AG04450 (cell line): ENCODE data around the gene VPS26B. TPM values are rescaled to one million over a fixed set of nuclear protein-coding genes. Genes with fewer than 3 reads are reported as not detected.

Source experiments
- CTCF ChIA-PET: fragments of 300-600, 350-600 bp; formaldehyde crosslinking; extraction: SDS; loops from one replicate; lab custom pipeline; 2022; ENCODE audit warnings: antibody characterized with exemption, inconsistent platforms; lab: Charles Lee
- POLR2A ChIA-PET: fragments of 350-600 bp; formaldehyde crosslinking; extraction: SDS; loops from one replicate; lab custom pipeline; 2021; ENCODE audit warnings: antibody characterized with exemption, inconsistent platforms; lab: Yijun Ruan, JAX
- DNase-seq: peaks from one replicate; pipeline ENCODE4 v3.0.0-alpha.2; 2011; ENCODE audit warnings: low read depth, low spot score
- H3K27ac ChIP-seq: one replicate; pipeline ENCODE4 v1.5.1; 2012; ENCODE audit warnings: low read depth, low read length, control low read depth
- H3K27me3 ChIP-seq: one replicate; pipeline ENCODE4 v1.6.0; 2012; ENCODE audit warnings: low read length; ENCODE audit not compliant: control insufficient read depth, insufficient read depth
- H3K4me3 ChIP-seq: 2 replicates; pipeline ENCODE4 v1.5.1; 2011; ENCODE audit warnings: mild to moderate bottlenecking, low read depth, low read length, control low read depth
- H3K9me3 ChIP-seq: 2 replicates; pipeline ENCODE4 v1.5.1; 2012; ENCODE audit warnings: low read length; ENCODE audit not compliant: control insufficient read depth, insufficient read depth
- CTCF ChIP-seq: IDR thresholded peaks from 2 replicates; pipeline ENCODE4 v1.5.1; 2011; ENCODE audit warnings: low read depth, low read length, control low read depth, inconsistent platforms
- polyA plus RNA-seq: library from polyadenylated mRNA; depleted of rRNA; stranded (reverse); fragments of >200 nt; gene quantifications from 2 replicates; pipeline ENCODE4 v1.2.3, GENCODE V29; 2011; rRNA removed

VPS26B gene
- polyA plus RNA-seq, 1 experiment: 49.9 TPM

DNA sequence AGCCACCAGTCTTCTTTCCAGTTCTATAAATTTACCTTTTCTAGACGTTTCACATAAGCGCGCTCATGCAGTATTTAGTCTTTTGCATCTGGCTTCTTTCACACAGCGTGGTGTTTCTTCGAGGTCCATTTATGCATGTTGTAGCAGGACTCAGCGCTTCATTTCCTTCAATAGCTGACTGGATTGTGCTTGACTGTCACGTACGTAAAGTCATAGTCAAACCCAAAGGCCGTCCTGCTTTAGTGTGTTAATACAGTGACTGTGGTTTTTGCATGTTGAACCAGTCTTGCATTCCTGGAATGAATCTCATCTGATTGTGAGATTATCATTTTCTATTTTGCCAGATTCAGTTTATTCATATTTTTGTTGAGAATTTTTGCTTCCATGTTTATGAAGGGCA is 70.2 kb downstream of the VPS26B start:
- ChIA-PET CTCF (no interaction called here), POLR2A (no interaction called here)
- H3K9me3 ChIP-seq: no peaks in the 10 kb centered on the region; the same call in 1 of the 2 replicates
- TF ChIP-seq CTCF: no peak
- H3K27me3 ChIP-seq: no peaks in the 10 kb centered on the region
- DNase-seq: no peak
- H3K27ac ChIP-seq: no peak overlapping the region
- H3K4me3 ChIP-seq: no peak overlapping the region

Other genes starting within 250 kb of the VPS26B start
- 66.2 and 79.6 TPM in 2 replicates for gene JAM3, start 155.6 kb upstream of the VPS26B start, polyA plus RNA-seq
- gene NCAPD3, start 704 bp upstream of the VPS26B start, polyA plus RNA-seq: 10.2 and 12.2 TPM in 2 replicates
- 73.3 and 80.8 TPM in 2 replicates for gene THYN1, start 28.7 kb downstream of the VPS26B start, polyA plus RNA-seq
- gene ACAD8, start 28.9 kb downstream of the VPS26B start, polyA plus RNA-seq: 22.1 and 24.7 TPM in 2 replicates
- gene GLB1L3, start 51.7 kb downstream of the VPS26B start, polyA plus RNA-seq: not detected in 2 replicates
- gene GLB1L2, start 107.3 kb downstream of the VPS26B start, polyA plus RNA-seq: 0.11 and 0.12 TPM in 2 replicates
- not detected in 2 replicates for gene B3GAT1, start 187.6 kb downstream of the VPS26B start, polyA plus RNA-seq